ENCODE results near the gene GOLGA6C.
"Not testable (repeated sequence)": the region's sequence is repeated elsewhere in the genome, so short reads cannot be mapped to it uniquely, and the experiment has no call there.

The GOLGA6C gene

GRCh38 chr15:75258034-75258433, at the start of gene GOLGA6C:
GOLGA6C (plus strand) TSS chr15:75258334; CDS start chr15:75258599, 265 bp downstream.
- not testable (repeated sequence) for DNase-seq (ENCODE audit: low read depth)

GRCh38 chr15:75208501-75209288, 49.4 kb upstream of the GOLGA6C start:
- no peak for DNase-seq (ENCODE audit: low read depth)

GRCh38 chr15:75209289-75209676, 48.9 kb upstream of the GOLGA6C start:
- DNase-seq (ENCODE audit: low read depth), result no peak

GRCh38 chr15:75210811-75211230, 47.3 kb upstream of the GOLGA6C start:
- DNase-seq (ENCODE audit: low read depth), result no peak

- no peak for DNase-seq (ENCODE audit: low read depth)
Measured at GRCh38 chr15:75211436-75212199, 46.5 kb upstream of the GOLGA6C start.

- no peak for DNase-seq (ENCODE audit: low read depth)
Measured at GRCh38 chr15:75212200-75212858, 45.8 kb upstream of the GOLGA6C start.

GRCh38 chr15:75213212-75213767, 44.8 kb upstream of the GOLGA6C start:
- DNase-seq (ENCODE audit: low read depth), result no peak

GRCh38 chr15:75213768-75214221, 44.3 kb upstream of the GOLGA6C start:
- DNase-seq (ENCODE audit: low read depth), result no peak

- DNase-seq (ENCODE audit: low read depth), result no peak
Measured at GRCh38 chr15:75214293-75215096, 43.6 kb upstream of the GOLGA6C start.

- no peak for DNase-seq (ENCODE audit: low read depth)
Measured at GRCh38 chr15:75215107-75216004, 42.8 kb upstream of the GOLGA6C start.

GRCh38 chr15:75217012-75217411, 41.1 kb upstream of the GOLGA6C start:
- DNase-seq (ENCODE audit: low read depth), result no peak

GRCh38 chr15:75217574-75217973, 40.6 kb upstream of the GOLGA6C start:
- not testable (repeated sequence) for DNase-seq (ENCODE audit: low read depth)

- not testable (repeated sequence) for DNase-seq (ENCODE audit: low read depth)
Measured at GRCh38 chr15:75219507-75219929, 38.6 kb upstream of the GOLGA6C start.

GRCh38 chr15:75223688-75224087, 34.4 kb upstream of the GOLGA6C start:
- no peak for DNase-seq (ENCODE audit: low read depth)

- DNase-seq (ENCODE audit: low read depth), result no peak
Measured at GRCh38 chr15:75224281-75224680, 33.9 kb upstream of the GOLGA6C start.

GRCh38 chr15:75225102-75225836, 32.9 kb upstream of the GOLGA6C start:
- DNase-seq (ENCODE audit: low read depth), result not testable (repeated sequence)

- no peak for DNase-seq (ENCODE audit: low read depth)
Measured at GRCh38 chr15:75225951-75226732, 32.0 kb upstream of the GOLGA6C start.

GRCh38 chr15:75227112-75227511, 31.0 kb upstream of the GOLGA6C start:
- DNase-seq (ENCODE audit: low read depth), result not testable (repeated sequence)

Data from CMK (cell line).